Neuronal stem cell (in vitro differentiated cells): ENCODE data around the gene S100A8.

Experiments
- DNase-seq: peaks from one replicate; pipeline ENCODE4 v3.0.0-alpha.2; 2013; ENCODE audit warnings: low spot score
- H2AFZ ChIP-seq: one replicate; pipeline ENCODE4 v1.6.1; 2013; ENCODE audit warnings: mild to moderate bottlenecking, low read length, inconsistent platforms
- H2AK5ac ChIP-seq: 2 replicates; pipeline ENCODE4 v1.6.1; 2013; ENCODE audit warnings: low read depth, mild to moderate bottlenecking, inconsistent platforms, low read length, moderate library complexity, mixed read lengths
- H2BK120ac ChIP-seq: 2 replicates; pipeline ENCODE4 v1.6.1; 2013; ENCODE audit warnings: low read depth, mild to moderate bottlenecking, inconsistent platforms, low read length, moderate library complexity, mixed read lengths
- H2BK12ac ChIP-seq: one replicate; pipeline ENCODE4 v1.6.1; 2013; ENCODE audit warnings: low read length, inconsistent platforms
- H2BK15ac ChIP-seq: 2 replicates; pipeline ENCODE4 v1.6.1; 2013; ENCODE audit warnings: mild to moderate bottlenecking, low read length, inconsistent platforms, mixed read lengths
- H2BK5ac ChIP-seq: one replicate; pipeline ENCODE4 v1.6.1; 2013; ENCODE audit warnings: inconsistent platforms, mild to moderate bottlenecking, low read length, moderate library complexity
- H3K14ac ChIP-seq: one replicate; pipeline ENCODE4 v1.6.1; 2013; ENCODE audit warnings: low read length, inconsistent platforms
- H3K18ac ChIP-seq: 2 replicates; pipeline ENCODE4 v1.6.1; 2013; ENCODE audit warnings: low read length, inconsistent platforms
- H3K23ac ChIP-seq: 2 replicates; pipeline ENCODE4 v1.6.1; 2013; ENCODE audit warnings: low read depth, mild to moderate bottlenecking, mixed read lengths, low read length, inconsistent platforms; ENCODE audit not compliant: poor library complexity
- H3K27ac ChIP-seq: replicated peaks from 3 replicates; pipeline ENCODE4 v1.5.1; 2013; ENCODE audit warnings: low read length, inconsistent platforms
- H3K27me3 ChIP-seq, 3 experiments: 2 replicates each; pipeline ENCODE4 v1.6.1; 2013; ENCODE audit warnings: low read length in 3 of 3, mild to moderate bottlenecking in 2 of 3, inconsistent platforms in 1 of 3, low read depth in 1 of 3, mixed read lengths in 1 of 3, moderate library complexity in 1 of 3; ENCODE audit not compliant: control insufficient read depth in 3 of 3, insufficient read depth in 3 of 3
- H3K36me3 ChIP-seq, 2 donors: replicated peaks in 1 of 2; 2 replicates each; pipeline ENCODE4 v1.6.1; 2013; ENCODE audit warnings: low read length in 2 of 2; ENCODE audit not compliant: control insufficient read depth in 2 of 2, insufficient read depth in 2 of 2
- H3K4ac ChIP-seq: 2 replicates; pipeline ENCODE4 v1.6.1; 2013; ENCODE audit warnings: inconsistent platforms, mild to moderate bottlenecking, low read length, moderate library complexity
- H3K4me1 ChIP-seq, 2 donors: 1 replicate in 1 of 2; 2 replicates in 1 of 2; pipeline ENCODE4 v1.6.1; 2013; ENCODE audit warnings: low read length in 2 of 2, low read depth in 1 of 2; ENCODE audit not compliant: control insufficient read depth in 2 of 2, insufficient read depth in 1 of 2
- H3K4me2 ChIP-seq: one replicate; pipeline ENCODE4 v1.6.1; 2013; ENCODE audit warnings: mild to moderate bottlenecking, low read length, inconsistent platforms; ENCODE audit not compliant: insufficient read depth, poor library complexity, severe bottlenecking
- H3K4me3 ChIP-seq, 2 donors: 2 replicates each; pipeline ENCODE4 v1.5.1; 2013; ENCODE audit warnings: low read length in 2 of 2, mild to moderate bottlenecking in 2 of 2, inconsistent platforms in 1 of 2, moderate library complexity in 1 of 2
- H3K79me1 ChIP-seq: one replicate; pipeline ENCODE4 v1.6.1; 2013; ENCODE audit warnings: low read depth, mild to moderate bottlenecking, inconsistent platforms, low read length, moderate library complexity
- H3K9ac ChIP-seq: one replicate; pipeline ENCODE4 v1.6.1; 2013; ENCODE audit warnings: mild to moderate bottlenecking, low read depth, low read length, inconsistent platforms; ENCODE audit not compliant: poor library complexity
- H3K9me3 ChIP-seq, 2 donors: replicated peaks in 1 of 2; 2 replicates each; pipeline versions ENCODE3 to v1.6.1; 2013; ENCODE audit warnings: low read length in 2 of 2, mild to moderate bottlenecking in 2 of 2, inconsistent platforms in 1 of 2, low read depth in 1 of 2, mixed read lengths in 1 of 2, moderate library complexity in 1 of 2; ENCODE audit not compliant: control insufficient read depth in 2 of 2, insufficient read depth in 1 of 2
- H4K8ac ChIP-seq: one replicate; pipeline ENCODE4 v1.6.1; 2013; ENCODE audit warnings: low read depth, mild to moderate bottlenecking, inconsistent platforms, low read length, moderate library complexity
- H4K91ac ChIP-seq: one replicate; pipeline ENCODE4 v1.6.1; 2013; ENCODE audit warnings: low read length, low read depth, mild to moderate bottlenecking, inconsistent platforms; ENCODE audit not compliant: poor library complexity
- WGBS, 2 donors: extraction: QIAGEN DNeasy Blood & Tissue Kit; methylation state at CpG; one replicate each; pipeline ENCODE4 v1.1.7; 2013; ENCODE audit warnings: missing lambda C conversion rate in 2 of 2, mixed read lengths in 1 of 2; ENCODE audit not compliant: insufficient read length in 2 of 2, insufficient replicate concordance in 1 of 2; ENCODE audit errors: extremely low coverage in 2 of 2; 5-methylcytosine and 5-hydroxymethylcytosine counted together

Gene S100A8

GRCh38 chr1:153404768-153405167 lies 13.9 kb upstream of the S100A8 start:
- no peak overlapping the region for H2AFZ ChIP-seq
- H2BK15ac ChIP-seq = no peak overlapping the region
- H3K27me3 ChIP-seq = peaks cover 0 to 21% (median 0%) of the 10 kb centered on the region in 3 experiments
- H3K4me1 ChIP-seq = no peaks in the 10 kb centered on the region
- H2BK12ac ChIP-seq = no peak overlapping the region
- H3K79me1 ChIP-seq = no peaks in the 10 kb centered on the region
- no peak overlapping the region for H3K14ac ChIP-seq
- WGBS, 2 donors = no CpG with 5 or more reads among the region's 15 CpGs
- H3K4me2 ChIP-seq = no peak overlapping the region
- no peak for DNase-seq
- H4K8ac ChIP-seq = no peak overlapping the region
- H2BK120ac ChIP-seq = no peak overlapping the region
- no peak overlapping the region for H4K91ac ChIP-seq
- H2AK5ac ChIP-seq = no peak overlapping the region
- H3K23ac ChIP-seq = no peak overlapping the region
- no peak overlapping the region for H2BK5ac ChIP-seq
- no peak overlapping the region for H3K4ac ChIP-seq
- H3K36me3 ChIP-seq = no peaks in the 10 kb centered on the region
- H3K9me3 ChIP-seq = no peaks in the 10 kb centered on the region
- peak overlapping the region in 1 of 2 donors; percentile 28 for H3K4me3 ChIP-seq
- H3K9ac ChIP-seq = no peak overlapping the region
- H3K18ac ChIP-seq = no peak overlapping the region
- H3K27ac ChIP-seq = no peak overlapping the region

DNA sequence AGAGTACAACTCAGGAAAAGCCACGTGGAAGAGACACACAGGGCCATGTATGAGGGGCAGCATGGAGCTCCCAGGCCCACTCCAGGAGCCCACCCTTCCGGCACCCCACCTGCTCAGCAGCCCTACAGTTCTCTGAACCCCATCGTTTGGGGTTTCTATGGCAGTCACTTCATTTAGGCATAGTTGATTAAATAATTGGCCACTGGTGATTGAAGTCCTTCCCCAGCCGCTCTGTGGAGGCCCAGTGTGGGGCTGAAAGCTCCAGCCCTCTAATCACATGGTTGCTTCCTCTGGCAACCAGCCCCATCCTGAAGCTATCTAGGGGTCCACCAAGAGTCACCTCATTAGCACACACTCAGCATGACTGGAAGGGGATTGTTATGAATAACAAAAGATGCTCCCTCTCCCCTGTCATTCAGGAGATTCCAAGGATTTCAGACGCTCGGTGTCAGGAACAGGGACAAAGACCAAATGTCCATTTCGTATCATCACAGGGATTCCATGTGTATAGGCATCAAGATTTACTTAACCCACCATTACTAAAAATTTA lies 13.3 kb upstream of the S100A8 start:
- no peak overlapping the region for H3K27ac ChIP-seq
- no peaks in the 10 kb centered on the region for H3K36me3 ChIP-seq
- H2BK15ac ChIP-seq = no peak overlapping the region
- no peak overlapping the region for H2BK12ac ChIP-seq
- no CpG with 5 or more reads among the region's 7 CpGs for WGBS, 2 donors
- no peaks in the 10 kb centered on the region for H3K4me1 ChIP-seq
- DNase-seq = no peak
- no peak overlapping the region for H3K9ac ChIP-seq
- H2BK5ac ChIP-seq = no peak overlapping the region
- no peak overlapping the region for H2BK120ac ChIP-seq
- H3K9me3 ChIP-seq = no peaks in the 10 kb centered on the region
- no peak overlapping the region for H3K23ac ChIP-seq
- no peak overlapping the region for H3K4ac ChIP-seq
- H4K8ac ChIP-seq = no peak overlapping the region
- H2AK5ac ChIP-seq = no peak overlapping the region
- H2AFZ ChIP-seq = no peak overlapping the region
- peaks cover 0 to 23% (median 0%) of the 10 kb centered on the region in 3 experiments for H3K27me3 ChIP-seq
- no peak overlapping the region for H3K18ac ChIP-seq
- H3K14ac ChIP-seq = no peak overlapping the region
- no peak overlapping the region for H3K4me3 ChIP-seq
- no peak overlapping the region for H4K91ac ChIP-seq
- no peak overlapping the region for H3K4me2 ChIP-seq
- H3K79me1 ChIP-seq = no peaks in the 10 kb centered on the region

- Histone ChIP-seq H3K18ac (no peak overlapping the region), H3K4ac (no peak overlapping the region), H3K23ac (no peak overlapping the region), H2BK120ac (no peak overlapping the region), H3K27me3 (peaks cover 0 to 23% (median 0%) of the 10 kb centered on the region in 3 experiments), H3K4me3 (no peak overlapping the region), H3K14ac (peak overlapping the region; percentile 75), H3K4me2 (no peak overlapping the region), H2AK5ac (no peak overlapping the region), H3K36me3 (no peaks in the 10 kb centered on the region), H4K8ac (no peak overlapping the region), H2BK15ac (no peak overlapping the region), H2AFZ (no peak overlapping the region), H3K4me1 (no peaks in the 10 kb centered on the region), H3K9me3 (no peaks in the 10 kb centered on the region), H3K79me1 (no peaks in the 10 kb centered on the region), H2BK5ac (no peak overlapping the region), H2BK12ac (no peak overlapping the region), H4K91ac (no peak overlapping the region), H3K27ac (no peak overlapping the region), H3K9ac (no peak overlapping the region)
- DNase-seq = no peak
- WGBS, 2 donors = no CpG with 5 or more reads among the region's 11 CpGs
These were observed 12.7 kb upstream of the S100A8 start for GRCh38 chr1:153403421-153404085.

GRCh38 chr1:153402226-153402625 lies 11.4 kb upstream of the S100A8 start:
- no peak overlapping the region for H3K14ac ChIP-seq
- no peaks in the 10 kb centered on the region for H3K9me3 ChIP-seq
- no peaks in the 10 kb centered on the region for H3K79me1 ChIP-seq
- H3K4me2 ChIP-seq = no peak overlapping the region
- H3K27me3 ChIP-seq = peaks cover 0 to 30% (median 0%) of the 10 kb centered on the region in 3 experiments
- no peak overlapping the region for H2BK12ac ChIP-seq
- H2BK5ac ChIP-seq = no peak overlapping the region
- no peaks in the 10 kb centered on the region for H3K4me1 ChIP-seq
- DNase-seq = no peak
- no peaks in the 10 kb centered on the region for H3K36me3 ChIP-seq
- no peak overlapping the region for H4K91ac ChIP-seq
- no peak overlapping the region for H2BK120ac ChIP-seq
- no peak overlapping the region for H2AK5ac ChIP-seq
- H2BK15ac ChIP-seq = no peak overlapping the region
- no peak overlapping the region for H3K23ac ChIP-seq
- H2AFZ ChIP-seq = no peak overlapping the region
- no peak overlapping the region for H3K18ac ChIP-seq
- H4K8ac ChIP-seq = no peak overlapping the region
- H3K4ac ChIP-seq = no peak overlapping the region
- no peak overlapping the region for H3K27ac ChIP-seq
- H3K9ac ChIP-seq = no peak overlapping the region
- no CpG with 5 or more reads among the region's 2 CpGs for WGBS, 2 donors
- no peak overlapping the region for H3K4me3 ChIP-seq
